ENCODE results near the gene DEFB116.
"Not testable (repeated sequence)": the region's sequence is repeated elsewhere in the genome, so short reads cannot be mapped to it uniquely, and the experiment has no call there.

The DEFB116 gene

GRCh38 chr20:31308535-31309162 is at the start of gene DEFB116:
Gene DEFB116, minus strand, starts transcription at chr20:31308585. Its CDS starts 0 bp downstream, at chr20:31308585.
- DNase-seq (ENCODE audit: insufficient read length, low spot score): no peak
- no peak for TF ChIP-seq POLR2A (IDR thresholded peaks at IDR 0.05; ENCODE audit: low read depth, low read length)
- no peak for FAIRE-seq

- TF ChIP-seq POLR2A (IDR thresholded peaks at IDR 0.05; ENCODE audit: low read depth, low read length): no peak
- no peak for DNase-seq (ENCODE audit: insufficient read length, low spot score)
- FAIRE-seq: no peak
These were observed 47.6 kb upstream of the DEFB116 start for GRCh38 chr20:31355981-31356380.

GRCh38 chr20:31341470-31341869 is 33.1 kb upstream of the DEFB116 start:
- no peak for TF ChIP-seq POLR2A (IDR thresholded peaks at IDR 0.05; ENCODE audit: low read depth, low read length)
- DNase-seq (ENCODE audit: insufficient read length, low spot score) (no peak), FAIRE-seq (no peak)

DNA sequence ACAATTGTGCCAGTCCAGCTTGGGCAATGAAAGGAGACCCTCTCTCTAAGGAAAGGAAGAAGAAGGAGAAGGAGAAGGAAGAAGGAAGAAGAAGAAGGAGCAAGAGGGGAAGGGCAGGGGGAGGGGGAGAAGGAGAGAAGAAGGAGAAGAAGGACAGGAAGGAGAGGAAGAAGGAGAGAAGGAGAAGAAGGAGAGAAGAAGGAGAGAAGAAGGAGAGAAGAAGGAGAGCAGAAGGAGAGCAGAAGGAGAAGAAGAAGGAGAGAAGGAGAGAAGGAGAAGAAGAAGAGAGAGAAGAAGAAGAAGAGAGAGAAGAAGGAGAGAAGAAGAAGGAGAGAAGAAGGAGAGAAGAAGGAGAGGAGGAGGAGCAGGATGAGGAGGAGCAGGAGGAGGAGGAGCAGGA is 22.5 kb upstream of the DEFB116 start:
- no peak for TF ChIP-seq POLR2A (IDR thresholded peaks at IDR 0.05; ENCODE audit: low read depth, low read length)
- DNase-seq (ENCODE audit: insufficient read length, low spot score) (no peak), FAIRE-seq (no peak)

DNA sequence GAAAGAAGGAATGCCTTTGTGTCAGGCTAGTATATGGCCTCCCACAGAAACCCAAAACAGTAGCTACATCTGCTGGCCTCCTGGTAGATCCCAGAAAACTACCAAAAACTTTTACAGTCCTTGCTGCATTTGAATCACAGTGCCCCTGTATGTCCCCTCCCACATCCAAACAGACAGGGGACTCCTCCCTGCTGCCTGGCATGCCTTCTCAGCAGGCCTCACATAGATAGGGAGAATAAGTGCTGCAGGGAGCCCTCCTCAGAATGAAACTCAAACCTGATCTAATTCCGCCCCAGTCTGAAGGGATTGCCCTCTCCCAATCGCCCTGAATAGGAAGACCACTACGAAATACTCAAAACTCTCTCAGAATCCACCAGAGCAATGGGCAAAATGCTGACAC is 14.1 kb upstream of the DEFB116 start:
- DNase-seq (ENCODE audit: insufficient read length, low spot score) (no peak), FAIRE-seq (no peak)
- no peak for TF ChIP-seq POLR2A (IDR thresholded peaks at IDR 0.05; ENCODE audit: low read depth, low read length)

- not testable (repeated sequence) for DNase-seq (ENCODE audit: insufficient read length, low spot score); FAIRE-seq
These were observed 23.4 kb downstream of the DEFB116 start for GRCh38 chr20:31284964-31285363.

GRCh38 chr20:31278178-31278577 is 30.2 kb downstream of the DEFB116 start:
- TF ChIP-seq POLR2A (IDR thresholded peaks at IDR 0.05; ENCODE audit: low read depth, low read length): no peak
- no peak for FAIRE-seq
- no peak for DNase-seq (ENCODE audit: insufficient read length, low spot score)

DNA sequence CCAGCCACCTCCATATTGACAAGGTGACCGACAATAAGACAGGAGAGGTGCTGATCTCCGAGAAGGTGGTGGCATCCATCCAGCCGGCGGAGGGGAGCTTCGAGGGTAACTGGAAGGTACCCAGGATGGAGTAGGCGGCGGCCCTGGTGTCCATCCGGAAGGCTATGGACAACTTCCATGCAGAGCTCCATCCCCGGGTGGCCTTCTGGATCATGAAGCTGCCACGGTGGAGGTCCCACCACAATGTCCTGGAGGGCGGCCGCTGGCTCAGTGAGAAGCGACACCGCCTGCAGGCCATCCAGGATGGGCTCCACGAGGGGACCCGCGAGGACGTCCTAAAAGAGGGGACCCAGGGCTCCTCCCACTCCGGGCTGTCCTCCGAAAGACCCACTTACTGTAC is 33.9 kb downstream of the DEFB116 start:
- DNase-seq (ENCODE audit: insufficient read length, low spot score) (no peak), FAIRE-seq (no peak)
- TF ChIP-seq POLR2A (IDR thresholded peaks at IDR 0.05; ENCODE audit: low read depth, low read length): no peak

GRCh38 chr20:31260326-31260932 is 48.0 kb downstream of the DEFB116 start:
- TF ChIP-seq POLR2A (IDR thresholded peaks at IDR 0.05; ENCODE audit: low read depth, low read length): no peak
- no peak for DNase-seq (ENCODE audit: insufficient read length, low spot score)
- no peak for FAIRE-seq

GRCh38 chr20:31257364-31257763 is 51.0 kb downstream of the DEFB116 start, which contains the start of gene DEFB115:
Gene DEFB115, plus strand, starts transcription at chr20:31257664. Its CDS starts 0 bp downstream, at chr20:31257664.
- TF ChIP-seq POLR2A (IDR thresholded peaks at IDR 0.05; ENCODE audit: low read depth, low read length): no peak
- FAIRE-seq (no peak), DNase-seq (ENCODE audit: insufficient read length, low spot score) (no peak)

DNA sequence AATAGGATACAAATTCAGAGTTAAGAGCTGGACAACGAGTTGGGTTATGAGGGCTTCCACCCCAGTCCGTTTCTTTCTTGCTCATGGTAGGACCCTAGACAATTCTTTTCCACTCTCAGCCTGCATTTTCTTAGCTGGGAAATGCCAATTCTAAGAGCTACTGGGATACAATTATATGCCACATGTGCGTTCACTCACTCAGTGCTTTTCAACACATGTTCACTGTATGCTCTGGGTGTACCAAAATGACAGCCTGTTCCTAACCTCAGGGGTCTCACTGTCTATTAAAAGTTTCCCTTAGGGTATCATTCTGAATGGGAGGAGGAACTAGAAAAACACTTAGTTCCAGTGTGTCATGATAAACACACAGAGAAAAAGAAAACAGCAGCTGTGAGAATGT is 51.4 kb downstream of the DEFB116 start:
- TF ChIP-seq POLR2A (IDR thresholded peaks at IDR 0.05; ENCODE audit: low read depth, low read length): no peak
- FAIRE-seq (no peak), DNase-seq (ENCODE audit: insufficient read length, low spot score) (no peak)

Data from H54 (cell line).